RWPE2 (cell line): ENCODE measurements around the gene PRSS3.
"Not testable (repeated sequence)": the region's sequence is repeated elsewhere in the genome, so short reads cannot be mapped to it uniquely, and the experiment has no call there.

Source experiments
- ATAC-seq: fragments of 200-7000 bp; cut with Tn5 transposase; 3 replicates; pipeline ENCODE4 v1.9.1; 2021; ENCODE audit warnings: low read depth
- DNase-seq: peaks from one replicate; pipeline ENCODE4 v3.0.0-alpha.2; 2020; ENCODE audit warnings: low spot score
- H3K27ac ChIP-seq: fragments of 450-650 bp; 2 replicates; pipeline ENCODE4 v1.5.1; 2017; ENCODE audit warnings: mild to moderate bottlenecking; ENCODE audit not compliant: poor library complexity, severe bottlenecking
- H3K27me3 ChIP-seq: fragments of 250-450 bp; sonication (Bioruptor Pico); 2 replicates; pipeline ENCODE4 v1.5.1; 2021; ENCODE audit warnings: mild to moderate bottlenecking, moderate library complexity; ENCODE audit not compliant: insufficient read depth, poor library complexity, severe bottlenecking
- H3K36me3 ChIP-seq: fragments of 250-450 bp; sonication (Bioruptor Pico); 2 replicates; pipeline ENCODE4 v1.5.1; 2020; ENCODE audit warnings: low read depth, mild to moderate bottlenecking, moderate library complexity
- H3K4me1 ChIP-seq: fragments of 250-450 bp; sonication (Bioruptor Pico); 2 replicates; pipeline ENCODE4 v1.5.1; 2021; ENCODE audit warnings: mild to moderate bottlenecking, moderate library complexity; ENCODE audit not compliant: insufficient read depth, poor library complexity, severe bottlenecking
- H3K4me3 ChIP-seq: fragments of 250-450 bp; sonication (Bioruptor Pico); 2 replicates; pipeline ENCODE4 v1.5.1; 2021; ENCODE audit warnings: mild to moderate bottlenecking, moderate library complexity; ENCODE audit not compliant: severe bottlenecking
- H3K9me3 ChIP-seq: fragments of 250-450 bp; sonication (Bioruptor Pico); 2 replicates; pipeline ENCODE4 v1.5.1; 2021; ENCODE audit warnings: mild to moderate bottlenecking, moderate library complexity; ENCODE audit not compliant: severe bottlenecking
- CTCF ChIP-seq: fragments of 450-650 bp; IDR thresholded peaks from one replicate; pipeline ENCODE4 v1.5.1; 2017; ENCODE audit warnings: mild to moderate bottlenecking, moderate library complexity; ENCODE audit not compliant: poor library complexity, severe bottlenecking

PRSS3 gene

GRCh38 chr9:33751536-33752129 is 43.7 kb upstream of the PRSS3 start:
- Histone ChIP-seq H3K27ac (peak overlapping the region; percentile 66), H3K4me1 (peaks cover 30% of the 10 kb centered on the region), H3K36me3 (peaks cover 6% of the 10 kb centered on the region; the same call in 1 of the 2 replicates), H3K9me3 (no peaks in the 10 kb centered on the region), H3K27me3 (no peaks in the 10 kb centered on the region), H3K4me3 (peak overlapping the region; percentile 73)
- DNase-seq (no peak), ATAC-seq (no peak)
- no peak for TF ChIP-seq CTCF

- TF ChIP-seq CTCF = no peak
- peak overlapping the region; percentile 73 for H3K4me3 ChIP-seq
Observed at GRCh38 chr9:33752130-33752637, 43.2 kb upstream of the PRSS3 start.

GRCh38 chr9:33752789-33753188 is 42.6 kb upstream of the PRSS3 start:
- not testable (repeated sequence) for H3K27me3 ChIP-seq, H3K9me3 ChIP-seq, H3K36me3 ChIP-seq, H3K4me3 ChIP-seq, ATAC-seq, DNase-seq
- peaks cover 37% of the 10 kb centered on the region for H3K4me1 ChIP-seq
- H3K27ac ChIP-seq = peak overlapping the region; percentile 66

More at GRCh38 chr9:33752130-33752637, 43.2 kb upstream of the PRSS3 start:
- ATAC-seq = no peak
- Histone ChIP-seq H3K27ac (peak overlapping the region; percentile 66), H3K9me3 (no peaks in the 10 kb centered on the region), H3K36me3 (peaks cover 6% of the 10 kb centered on the region; the same call in 1 of the 2 replicates), H3K27me3 (no peaks in the 10 kb centered on the region), H3K4me1 (peaks cover 36% of the 10 kb centered on the region)
- DNase-seq = no peak

- H3K4me3 ChIP-seq, H3K9me3 ChIP-seq, H3K27me3 ChIP-seq, H3K36me3 ChIP-seq, DNase-seq: not testable (repeated sequence)
- H3K27ac ChIP-seq = peak overlapping the region; percentile 97
- peak; percentile 61 for ATAC-seq
- H3K4me1 ChIP-seq = peaks cover 68% of the 10 kb centered on the region
Observed at GRCh38 chr9:33759648-33760047, 35.7 kb upstream of the PRSS3 start.

GRCh38 chr9:33762343-33762742 is 33.0 kb upstream of the PRSS3 start:
- Histone ChIP-seq H3K27ac (peak overlapping the region; percentile 97), H3K27me3 (no peaks in the 10 kb centered on the region)

DNA sequence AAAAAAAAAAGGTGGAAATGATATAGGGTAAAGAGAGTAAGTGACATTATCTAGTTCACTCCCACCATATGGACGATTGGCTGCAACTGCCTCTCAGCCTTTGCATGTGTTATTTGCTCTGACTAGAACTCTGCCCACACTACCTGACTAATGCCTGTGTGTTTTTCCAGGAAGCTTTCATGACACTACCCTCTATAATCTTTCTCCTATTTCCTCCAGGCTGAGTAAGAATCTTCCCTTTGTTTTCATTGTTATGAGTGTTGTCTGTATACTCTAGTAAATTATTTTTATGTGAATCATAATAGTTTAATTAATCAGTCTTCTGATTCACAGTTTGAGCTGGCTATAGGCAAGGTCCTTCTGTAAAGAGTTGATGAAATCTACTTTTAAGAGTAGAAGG is 31.7 kb upstream of the PRSS3 start:
- Histone ChIP-seq H3K36me3 (peaks cover 14% of the 10 kb centered on the region), H3K27ac (peak overlapping the region; percentile 97), H3K4me1 (peaks cover 69% of the 10 kb centered on the region)
- H3K4me3 ChIP-seq, H3K9me3 ChIP-seq, H3K27me3 ChIP-seq, DNase-seq: not testable (repeated sequence)
- peak; percentile 91 for ATAC-seq

More at GRCh38 chr9:33762343-33762742, 33.0 kb upstream of the PRSS3 start:
- no peak for ATAC-seq
- H3K9me3 ChIP-seq = no peaks in the 10 kb centered on the region
- peaks cover 9% of the 10 kb centered on the region for H3K36me3 ChIP-seq
- DNase-seq = no peak
- no peak for TF ChIP-seq CTCF
- no peak overlapping the region for H3K4me3 ChIP-seq
- peaks cover 70% of the 10 kb centered on the region for H3K4me1 ChIP-seq
